GM19099 (cell line): ENCODE data around the gene SCML1.

Source experiments
- POLR2A ChIP-seq: IDR thresholded peaks from 3 replicates; pipeline ENCODE4 v1.6.1; 2011; ENCODE audit warnings: low read depth; ENCODE audit not compliant: insufficient read length; ENCODE audit errors: extremely low read depth

SCML1 gene

DNA sequence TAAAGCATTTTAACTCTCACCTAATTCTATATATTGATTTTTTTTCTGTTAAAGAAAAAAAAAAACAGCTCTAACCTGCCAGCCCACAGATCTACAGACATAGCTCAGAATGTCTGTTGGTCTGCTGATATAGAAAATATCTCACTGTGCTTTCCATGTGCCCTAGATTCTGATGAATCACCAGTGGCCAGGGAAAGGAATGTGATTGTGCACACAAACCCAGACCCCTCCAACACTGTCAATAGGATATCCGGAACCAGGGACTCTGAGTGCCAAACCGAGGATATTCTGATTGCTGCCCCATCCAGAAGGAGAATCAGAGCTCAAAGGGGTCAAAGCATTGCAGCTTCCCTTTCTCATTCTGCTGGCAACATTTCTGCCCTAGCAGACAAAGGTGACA, 12.1 kb upstream of the SCML1 start:
- TF ChIP-seq POLR2A: no peak

DNA sequence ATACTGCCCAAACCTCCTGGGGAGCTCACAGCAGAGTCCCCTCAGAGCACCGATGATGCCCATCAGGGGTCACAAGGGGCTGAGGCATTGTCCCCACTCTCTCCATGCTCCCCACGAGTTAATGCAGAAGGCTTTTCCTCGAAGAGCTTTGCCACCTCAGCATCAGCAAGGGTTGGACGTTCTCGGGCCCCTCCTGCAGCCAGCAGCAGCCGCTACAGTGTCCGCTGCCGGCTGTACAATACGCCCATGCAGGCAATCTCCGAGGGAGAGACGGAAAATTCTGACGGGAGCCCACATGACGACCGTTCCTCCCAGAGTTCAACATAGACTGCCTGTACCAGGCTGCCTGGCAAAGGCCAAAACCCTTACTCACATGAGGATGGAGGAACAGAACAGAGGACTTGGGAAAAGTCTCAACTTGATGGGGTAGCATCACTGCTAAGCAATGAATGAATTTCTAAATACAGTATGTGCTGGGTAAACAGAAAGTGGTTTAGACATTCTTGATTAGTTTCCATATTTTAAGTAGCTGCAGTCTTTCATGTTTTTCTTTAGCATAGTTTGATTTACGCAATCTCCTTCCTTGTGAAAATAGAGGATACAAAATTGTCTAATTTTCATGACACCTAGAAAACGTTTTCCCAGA, 5.0 kb upstream of the SCML1 start:
- no peak for TF ChIP-seq POLR2A

DNA sequence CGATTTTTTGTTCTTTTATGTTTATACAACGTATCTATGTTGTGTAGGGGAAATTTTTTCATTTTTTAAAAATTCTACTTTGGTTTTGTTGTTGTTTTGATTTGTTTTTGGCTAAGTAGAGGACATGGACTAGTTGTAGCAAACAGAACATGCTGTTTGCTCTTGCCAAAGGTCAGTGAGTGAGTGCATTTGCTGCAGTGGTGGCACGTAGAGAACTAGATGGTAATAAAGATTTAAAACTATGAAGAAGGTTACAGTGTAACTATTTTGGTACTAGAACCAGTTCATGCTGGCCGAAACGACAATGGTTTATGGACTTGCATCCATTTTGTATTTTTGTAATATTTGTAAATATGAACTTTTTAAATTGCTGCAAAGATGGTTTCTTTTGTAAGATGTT, 1.9 kb upstream of the SCML1 start:
- TF ChIP-seq POLR2A: no peak

DNA sequence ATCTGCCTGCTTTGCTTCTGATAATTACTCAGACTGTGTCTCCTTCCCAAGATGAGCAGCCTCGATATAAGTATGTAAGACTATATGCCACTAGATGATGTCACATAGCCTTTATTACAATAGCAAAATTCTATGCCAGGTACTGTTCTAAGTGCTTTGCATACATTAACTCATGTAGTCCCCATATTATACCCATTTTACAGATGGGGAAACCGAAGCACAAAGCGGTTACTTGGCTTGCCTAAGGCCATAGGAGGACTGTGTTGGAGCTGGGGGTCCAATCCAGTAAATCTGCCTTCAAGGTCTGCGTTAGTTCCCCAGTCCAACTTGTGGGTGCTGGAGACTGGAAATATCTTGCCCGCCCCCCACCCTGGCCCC, 826 bp upstream of the SCML1 start:
- TF ChIP-seq POLR2A: no peak

- no peak for TF ChIP-seq POLR2A
Measured at GRCh38 chrX:17737710-17737985, 355 bp downstream of the SCML1 start.

GRCh38 chrX:17737986-17738713, 857 bp downstream of the SCML1 start:
- no peak for TF ChIP-seq POLR2A

DNA sequence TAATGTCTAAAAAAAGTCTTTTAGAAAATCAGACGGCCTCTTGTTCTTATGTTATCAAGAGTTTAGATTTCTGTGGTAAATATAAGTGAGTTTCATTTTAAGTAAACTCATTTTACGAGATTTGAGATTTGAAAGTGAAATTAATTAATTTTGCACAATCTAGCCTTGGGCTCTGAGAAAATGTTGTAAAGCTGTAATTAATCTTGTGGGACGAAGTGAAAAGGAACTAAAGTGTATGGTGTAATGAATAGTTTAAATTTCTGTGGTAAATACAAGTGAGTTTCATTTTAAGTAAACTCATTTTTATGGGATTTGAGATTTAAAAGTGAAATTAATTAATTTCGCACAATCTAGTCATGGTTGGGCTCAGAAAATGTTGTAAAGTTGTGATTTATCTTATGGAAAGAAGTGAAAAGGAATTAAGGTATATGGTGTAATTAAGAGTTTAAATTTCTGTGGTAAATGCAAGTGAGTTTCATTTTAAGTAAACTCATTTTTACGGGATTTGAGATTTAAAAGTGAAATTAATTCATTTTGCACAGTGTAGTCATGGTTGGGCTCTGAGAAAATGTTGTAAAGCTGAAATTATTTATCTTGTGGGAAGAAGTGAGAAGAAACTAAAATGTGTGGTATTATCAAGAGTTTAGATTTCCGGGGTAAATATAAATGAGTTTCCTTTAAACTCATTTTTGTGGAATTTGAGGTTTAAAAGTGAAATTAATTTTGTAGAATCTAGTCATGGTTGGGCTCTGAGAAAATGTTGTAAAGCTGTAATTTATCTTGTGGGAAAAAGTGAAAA, 1.6 kb downstream of the SCML1 start:
- TF ChIP-seq POLR2A: no peak

GRCh38 chrX:17740137-17741122, 3.1 kb downstream of the SCML1 start:
- no peak for TF ChIP-seq POLR2A

GRCh38 chrX:17741123-17741511, 3.8 kb downstream of the SCML1 start:
- no peak for TF ChIP-seq POLR2A

DNA sequence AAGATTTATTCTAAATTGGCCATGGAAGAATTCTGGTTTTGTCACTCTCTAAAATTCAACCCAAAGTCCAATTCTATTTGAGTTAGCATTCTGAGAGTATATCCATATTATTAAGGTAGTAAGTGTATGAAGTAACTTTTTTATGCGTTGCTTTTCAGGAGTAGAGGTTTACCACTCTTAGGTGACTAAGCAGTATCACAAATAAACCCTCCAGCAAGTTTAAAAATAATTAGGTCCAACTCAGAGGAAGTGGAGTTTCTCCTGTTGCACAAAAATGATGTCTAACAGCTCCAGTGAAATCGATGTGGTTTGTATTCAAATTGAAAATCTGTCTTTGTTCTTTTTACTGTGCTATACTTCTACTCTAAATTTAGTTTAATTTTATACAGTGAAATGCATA, 6.6 kb downstream of the SCML1 start:
- TF ChIP-seq POLR2A: no peak

- no peak for TF ChIP-seq POLR2A
Measured at GRCh38 chrX:17744896-17745523, 7.7 kb downstream of the SCML1 start.

GRCh38 chrX:17747692-17748091, 10.4 kb downstream of the SCML1 start:
- TF ChIP-seq POLR2A: no peak

GRCh38 chrX:17748684-17749083, 11.4 kb downstream of the SCML1 start:
- TF ChIP-seq POLR2A: no peak

- TF ChIP-seq POLR2A: no peak
Measured at GRCh38 chrX:17750436-17750835, 13.1 kb downstream of the SCML1 start.
